ENCODE results near the gene IQGAP2.

Gene IQGAP2

DNA sequence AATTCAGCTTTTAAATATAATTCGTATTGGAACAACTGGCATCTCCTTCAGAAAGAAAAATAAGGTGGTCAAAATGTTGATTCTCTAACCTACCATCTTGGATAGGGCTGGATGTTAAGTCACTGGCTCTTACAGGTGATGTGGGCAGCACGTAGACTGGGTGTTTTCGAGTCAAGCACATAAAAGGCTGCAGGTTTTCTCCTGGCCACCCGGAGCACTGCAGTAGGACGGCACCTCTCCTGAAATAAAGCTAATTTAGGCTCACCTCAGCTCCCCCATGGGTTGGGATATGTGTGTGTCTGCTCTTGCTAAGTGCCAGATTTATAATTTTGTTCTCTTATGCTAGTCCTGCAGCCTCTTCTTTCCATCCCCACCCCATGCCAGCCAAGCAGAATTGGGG is 80.3 kb downstream of the IQGAP2 start:
- DNase-seq, result no peak

DNA sequence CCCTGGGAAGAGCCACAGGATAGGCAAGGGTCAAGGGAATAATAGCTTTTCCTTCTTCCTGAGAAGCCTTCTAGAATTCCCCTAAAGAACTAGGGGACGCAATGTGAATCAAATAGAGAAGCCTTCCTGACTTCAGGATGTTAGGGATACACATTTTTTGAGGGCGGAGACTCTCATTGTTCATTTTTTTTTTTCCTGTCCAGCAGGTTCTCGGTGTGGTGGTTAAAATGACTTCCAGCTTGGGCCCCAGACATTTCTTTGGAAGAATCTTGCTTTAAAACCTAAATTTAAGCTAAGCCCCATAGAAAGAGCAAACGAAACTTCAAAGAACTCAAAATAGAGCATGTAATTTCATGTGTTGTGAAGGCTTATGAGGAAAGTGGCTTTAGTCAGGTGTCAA is 80.8 kb downstream of the IQGAP2 start:
- no peak for DNase-seq

DNA sequence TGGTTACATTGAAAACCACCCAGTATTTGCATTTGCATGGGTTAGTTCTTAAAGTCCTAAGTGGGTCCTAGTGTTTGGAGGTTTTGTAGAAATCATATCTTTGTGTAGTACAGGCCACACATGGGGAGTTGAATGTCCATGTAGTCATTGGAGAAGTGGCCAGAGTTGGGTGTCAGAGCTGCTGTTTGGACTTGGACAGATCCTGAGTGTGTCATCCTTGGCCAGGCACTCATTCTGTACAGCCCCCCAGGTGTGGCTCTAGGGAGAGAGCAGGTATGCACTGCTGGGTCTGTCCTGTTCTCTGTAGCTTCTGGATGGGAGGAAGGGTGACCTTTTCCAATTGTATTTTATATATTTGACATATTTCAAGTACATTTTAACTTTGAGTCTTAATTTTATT is 82.4 kb downstream of the IQGAP2 start:
- no peak for DNase-seq

DNA sequence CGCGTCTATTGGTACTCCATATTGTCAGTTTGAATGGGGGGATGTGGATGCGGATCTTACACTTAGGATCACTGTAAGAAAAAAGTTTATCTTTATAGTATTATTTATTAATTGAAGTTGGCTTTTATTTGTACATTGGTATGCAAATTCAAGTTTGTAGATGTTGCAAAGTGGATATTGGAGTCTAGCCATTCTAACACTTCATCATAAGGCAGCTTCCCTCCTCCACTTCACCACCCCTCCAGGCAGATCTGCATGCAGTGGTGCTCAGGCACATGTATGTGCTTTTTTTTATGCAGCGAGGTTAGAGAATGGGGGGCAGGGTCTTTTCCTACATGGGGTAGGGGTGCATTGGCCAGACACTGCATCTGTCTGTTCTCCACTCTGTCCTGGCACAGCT is 84.3 kb downstream of the IQGAP2 start:
- no peak for DNase-seq

DNA sequence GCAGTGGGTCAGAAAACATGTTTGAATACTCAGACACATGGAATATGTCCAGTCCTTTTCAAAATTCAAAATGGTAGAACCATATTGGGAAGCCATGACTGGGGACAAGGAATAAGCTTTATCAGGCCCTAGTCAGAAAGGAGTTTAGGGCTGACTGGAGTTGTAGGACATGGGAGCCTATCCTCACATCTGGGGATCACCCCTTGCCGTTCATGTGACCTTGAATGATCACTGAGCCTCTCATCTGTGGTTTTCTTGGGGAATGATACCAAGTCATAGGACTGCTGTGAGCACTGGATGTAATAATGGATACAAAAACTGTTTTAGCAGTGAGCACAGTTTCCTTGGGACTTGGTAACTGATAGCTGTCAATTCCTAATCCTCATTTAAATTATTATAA is 84.7 kb downstream of the IQGAP2 start:
- DNase-seq, result no peak

DNA sequence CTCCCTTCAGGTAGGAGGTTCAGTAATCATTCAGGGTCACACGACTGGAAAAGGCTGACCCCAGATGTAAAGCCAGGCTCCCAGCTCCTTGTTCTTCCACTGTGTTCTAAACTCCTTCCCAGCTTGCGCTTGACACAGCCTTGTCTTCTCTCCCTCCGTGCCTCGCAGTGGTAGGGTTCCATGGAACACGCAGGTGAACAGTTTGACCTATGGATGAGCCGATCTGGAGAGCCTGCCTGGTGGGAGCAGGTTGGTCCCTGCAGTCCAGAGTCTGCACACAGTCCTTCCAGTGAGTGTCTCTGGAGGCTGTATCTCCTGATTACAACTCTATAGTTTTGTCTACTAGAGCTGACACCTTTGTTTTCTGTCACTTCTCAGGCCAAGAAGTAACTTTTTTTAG is 85.9 kb downstream of the IQGAP2 start:
- no peak for DNase-seq

DNA sequence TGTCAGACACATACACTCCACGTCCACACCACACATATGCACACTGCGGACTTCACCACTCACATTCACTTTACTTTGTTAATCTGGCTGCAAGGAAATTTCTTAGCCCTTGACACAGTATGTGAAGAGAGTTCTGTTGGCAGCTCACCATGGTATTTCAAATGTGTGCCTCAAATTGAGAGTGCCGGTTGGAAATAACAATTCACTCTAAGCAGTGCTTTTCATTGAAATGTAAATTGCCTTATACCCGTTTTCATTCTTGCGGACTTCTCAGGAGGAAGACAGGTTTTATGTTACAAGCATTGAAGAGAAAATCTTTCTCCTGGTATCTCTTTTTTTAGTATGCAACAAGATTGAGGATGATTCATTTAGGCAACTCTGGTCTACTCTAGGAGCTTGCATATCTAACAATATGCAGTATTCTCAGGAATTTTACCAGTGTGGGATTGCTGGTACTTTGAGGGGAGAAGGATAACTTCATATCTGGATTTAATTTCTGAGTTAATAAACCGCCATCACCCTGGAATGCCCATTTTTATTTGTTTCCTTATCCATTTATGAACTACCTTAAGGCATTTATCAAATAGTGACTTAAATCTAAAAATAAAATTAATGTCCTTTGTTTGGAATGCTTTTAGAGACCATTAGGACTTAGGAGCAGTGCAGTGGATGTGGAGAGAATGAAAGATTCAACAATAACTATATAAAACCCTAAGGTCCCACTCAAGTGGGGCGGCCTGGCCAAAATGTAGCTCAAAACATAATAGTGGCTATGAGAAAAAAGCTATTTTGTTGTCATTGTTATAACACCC is 87.0 kb downstream of the IQGAP2 start:
- DNase-seq, result no peak

DNA sequence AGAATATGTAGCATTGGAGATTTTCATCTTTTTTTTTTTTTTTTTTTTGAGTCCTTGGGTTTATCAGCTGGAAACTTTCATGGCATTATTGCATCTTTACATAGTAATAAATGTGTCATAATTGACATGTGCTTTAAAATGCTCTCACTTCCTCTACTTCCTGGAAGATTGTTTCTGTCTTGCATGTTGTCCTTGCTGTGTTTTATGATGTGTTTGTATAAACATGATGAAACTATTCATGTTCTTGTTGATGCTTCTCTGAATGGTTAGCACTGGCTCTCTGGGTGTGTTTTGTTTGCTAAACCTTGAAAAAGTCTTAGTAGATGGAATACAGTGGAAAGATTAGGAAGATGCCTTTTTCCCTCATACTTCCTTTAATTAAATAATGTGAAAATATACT is 87.9 kb downstream of the IQGAP2 start:
- DNase-seq, result no peak

DNA sequence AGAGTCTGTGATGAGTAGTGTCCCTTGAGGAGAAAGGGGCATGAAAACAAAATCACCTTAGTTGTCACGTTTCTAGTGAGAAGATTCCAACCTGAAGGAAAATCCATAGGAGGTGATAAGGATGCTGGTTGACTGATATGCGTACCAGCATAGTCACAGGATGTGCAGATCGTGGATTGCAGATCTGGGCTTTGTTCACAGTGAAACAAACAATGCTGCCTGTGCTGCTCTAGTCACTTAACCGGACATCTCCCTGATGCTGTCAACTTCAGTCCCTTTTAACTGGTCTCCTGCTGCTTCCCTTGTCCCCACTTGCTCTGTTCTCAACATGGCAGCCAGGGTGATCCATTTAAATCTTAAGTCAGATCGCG is 89.7 kb downstream of the IQGAP2 start:
- no peak for DNase-seq

DNA sequence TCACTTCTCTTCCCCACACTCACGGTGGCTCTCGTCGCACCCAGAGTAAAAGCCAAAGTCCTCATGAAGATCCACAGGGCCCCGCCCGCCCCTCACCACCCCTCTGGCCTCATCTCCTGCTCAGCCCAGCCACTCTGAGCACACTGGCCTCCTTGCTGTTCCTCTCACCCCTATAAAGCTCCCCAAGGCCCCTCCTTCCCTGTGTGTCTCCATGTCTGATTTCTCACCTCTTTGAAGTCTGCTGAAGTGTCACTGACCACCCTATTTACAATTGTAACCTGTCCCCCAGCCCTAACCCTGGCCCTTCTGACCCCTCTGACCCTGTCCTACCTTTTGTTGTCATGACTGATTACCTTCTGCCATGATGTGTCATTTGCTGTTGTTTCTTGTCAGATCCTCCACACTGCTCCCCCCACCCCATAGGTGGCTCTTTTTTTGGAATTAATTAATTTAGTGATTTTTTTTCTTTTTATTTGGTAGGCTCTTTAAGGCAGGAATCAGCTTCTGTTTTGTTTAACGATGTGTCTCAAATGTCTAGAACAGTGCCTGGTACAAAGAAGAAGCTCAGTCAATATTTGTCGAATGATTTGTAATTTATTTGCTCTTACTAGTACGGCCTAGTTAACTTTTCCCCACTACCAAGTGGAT is 90.2 kb downstream of the IQGAP2 start:
- no peak for DNase-seq

DNA sequence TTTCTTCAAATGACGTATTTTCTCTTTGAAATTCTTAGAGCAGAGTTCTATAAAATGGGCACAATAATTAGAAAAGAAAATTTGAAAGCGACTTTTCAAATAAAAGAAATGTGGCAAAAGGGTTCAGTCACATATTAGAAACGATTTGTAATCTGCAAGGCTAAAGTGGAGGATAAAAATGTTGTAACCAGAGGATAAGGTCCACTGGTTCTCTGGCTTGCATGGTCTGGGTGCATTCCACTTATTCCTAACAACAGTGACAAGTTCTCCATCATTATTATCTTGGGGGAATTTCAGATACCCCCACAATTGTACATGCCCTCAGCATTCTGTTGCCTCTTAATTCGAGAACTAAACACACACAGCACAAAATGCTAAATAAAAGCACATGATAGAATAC is 91.1 kb downstream of the IQGAP2 start:
- DNase-seq, result no peak

DNA sequence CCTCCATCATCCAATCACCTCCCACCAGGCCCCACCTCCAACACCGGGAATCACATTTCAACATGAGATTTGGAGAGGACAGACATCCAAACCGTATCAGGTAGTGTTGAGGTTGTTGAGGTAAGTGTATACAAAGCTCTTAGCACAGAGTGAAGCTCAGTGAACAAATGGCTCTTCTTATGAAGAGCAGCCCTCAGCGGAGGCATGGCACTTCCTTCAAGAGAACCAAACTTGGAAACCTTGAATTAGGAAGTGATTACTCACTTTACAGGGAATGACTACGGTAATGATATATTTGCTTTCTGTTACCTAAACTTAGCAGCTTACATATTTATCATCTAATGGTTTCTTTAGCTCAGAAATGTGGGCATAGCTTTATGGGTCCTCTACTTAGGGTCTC is 92.8 kb downstream of the IQGAP2 start:
- DNase-seq, result no peak

DNA sequence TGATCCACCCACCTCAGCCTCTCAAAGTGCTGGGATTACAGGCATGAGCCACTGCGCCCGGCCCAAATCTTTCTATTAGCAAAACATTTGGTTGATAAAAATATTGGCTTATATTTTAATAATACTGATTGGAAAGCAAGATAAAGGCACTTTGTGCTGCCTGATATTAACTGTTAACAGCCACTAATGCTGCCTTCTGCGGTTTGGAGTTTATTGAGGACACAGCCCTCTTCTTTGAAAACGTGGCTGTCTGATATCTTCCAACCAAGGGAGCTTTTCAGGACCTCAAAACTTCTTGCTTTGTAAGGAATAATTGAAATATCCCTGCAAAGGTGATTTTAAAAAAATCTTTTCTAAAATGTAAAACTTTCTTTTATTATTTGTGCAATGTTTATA is 94.0 kb downstream of the IQGAP2 start:
- no peak for DNase-seq

DNA sequence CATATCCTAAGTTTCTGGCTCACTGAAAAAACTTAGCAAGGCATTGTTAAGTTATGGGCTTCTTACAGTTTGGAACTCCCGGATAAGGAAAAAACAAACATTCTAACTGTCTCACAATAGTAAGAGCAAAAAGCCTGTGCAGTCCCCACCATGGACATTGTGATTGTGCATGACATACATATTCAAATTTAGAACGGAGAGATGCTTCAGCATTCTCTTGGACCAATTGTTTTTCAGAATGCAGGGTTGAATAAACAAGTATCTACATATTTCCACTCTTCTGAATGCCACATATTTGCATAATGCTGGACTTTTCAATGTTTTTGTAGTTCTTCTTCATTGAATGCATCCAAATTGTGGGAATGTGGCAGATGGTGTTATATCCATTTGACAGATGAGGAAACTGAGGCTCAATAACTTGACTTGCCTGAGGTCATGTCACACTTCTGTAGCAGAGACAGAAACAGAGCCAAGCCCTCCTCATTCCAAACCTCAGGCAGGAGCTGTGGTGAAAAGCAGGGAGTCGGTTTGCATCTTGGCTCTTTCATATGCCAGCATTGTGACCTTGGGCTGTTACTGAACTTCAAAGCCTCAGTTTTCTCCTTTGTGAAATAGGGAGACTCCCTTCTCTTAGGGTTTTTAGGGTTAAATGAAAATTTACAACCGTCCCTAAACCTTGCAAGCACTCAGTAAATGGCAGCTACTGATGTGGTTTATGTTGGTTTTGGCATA is 95.1 kb downstream of the IQGAP2 start:
- DNase-seq, result no peak

DNA sequence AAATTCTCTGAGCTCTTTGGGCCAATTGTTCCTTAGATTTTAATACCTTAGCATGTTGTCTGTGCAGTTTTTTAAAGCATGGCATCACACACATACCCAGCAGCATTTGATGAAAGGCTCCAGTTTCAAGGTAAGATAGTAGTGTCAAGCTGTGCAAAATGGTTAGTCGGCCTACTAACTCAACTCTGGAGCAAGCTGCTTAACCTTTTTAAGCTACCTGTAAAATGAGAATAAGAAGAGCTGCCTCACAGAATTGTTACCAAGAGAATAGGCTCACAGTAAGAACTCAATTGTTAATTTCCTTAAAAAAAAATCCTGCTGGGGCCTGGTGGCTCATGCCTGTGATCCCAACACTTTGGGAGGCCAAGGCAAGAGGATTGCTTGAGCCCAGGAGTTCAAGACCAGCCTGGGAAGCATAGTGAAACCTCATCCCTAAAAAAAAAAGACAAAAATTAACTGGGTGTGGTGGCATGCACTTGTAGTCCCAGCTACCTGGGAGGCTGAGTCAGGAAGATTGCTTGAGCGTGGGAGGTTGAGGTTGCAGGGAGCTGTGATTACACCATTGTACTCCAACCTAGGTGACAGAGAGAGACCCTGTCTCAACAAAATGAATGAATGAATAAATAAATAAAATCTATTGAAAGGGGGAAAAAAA is 96.5 kb downstream of the IQGAP2 start:
- no peak for DNase-seq

DNA sequence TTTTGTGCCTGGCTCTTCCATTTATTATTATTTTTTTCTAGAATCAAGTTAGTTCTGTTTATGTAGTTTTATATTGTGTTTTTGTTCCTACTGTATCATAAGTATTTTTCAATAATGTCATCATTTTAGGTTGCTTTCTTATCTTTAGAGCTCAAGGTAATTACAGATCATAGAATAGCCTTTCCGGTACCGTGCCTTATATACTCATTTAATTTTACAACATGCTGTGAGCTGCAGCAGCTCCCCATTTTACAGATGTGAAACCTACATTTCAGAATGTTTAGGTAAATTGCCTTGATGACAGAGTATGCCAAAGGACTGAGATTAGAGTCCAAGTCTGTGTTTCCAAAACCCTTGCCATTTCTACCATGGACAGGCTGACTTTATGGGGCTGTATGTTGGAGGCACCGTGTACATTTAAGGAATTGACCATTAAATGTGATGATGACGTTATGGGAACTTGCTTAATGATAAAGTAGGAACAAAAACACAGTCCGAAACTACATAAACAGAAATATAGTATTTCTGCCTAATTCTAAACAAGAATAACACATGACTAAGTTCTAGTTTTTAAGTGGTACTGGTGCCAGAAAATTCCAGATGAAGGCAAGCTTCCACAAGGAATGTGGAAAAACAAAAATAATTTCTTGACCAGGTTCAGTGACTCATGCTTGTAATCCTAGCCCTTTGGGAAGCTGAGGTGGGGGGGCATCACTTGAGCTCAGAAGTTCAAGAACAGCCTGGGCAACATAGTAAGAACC is 97.7 kb downstream of the IQGAP2 start:
- DNase-seq, result no peak

DNA sequence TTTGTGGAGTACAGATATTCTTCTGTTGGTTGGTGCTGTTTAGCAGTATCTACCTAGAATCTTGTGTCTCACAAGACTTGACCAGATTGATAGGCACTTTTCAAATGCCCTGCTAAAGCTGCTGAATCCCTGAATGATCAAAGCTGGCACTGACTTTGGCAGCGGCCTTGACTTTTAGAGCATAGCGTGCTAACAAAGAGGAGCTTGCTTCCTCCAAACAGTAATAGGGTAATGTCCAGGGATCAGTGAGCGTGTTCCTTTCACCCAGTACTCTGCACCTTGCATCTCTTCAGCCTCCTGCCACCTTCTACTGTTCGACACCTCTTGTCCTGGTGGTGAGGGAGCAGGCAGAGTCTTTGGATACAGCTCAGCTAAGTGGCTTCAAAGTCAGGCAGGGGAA is 100.8 kb downstream of the IQGAP2 start:
- DNase-seq, result no peak

DNA sequence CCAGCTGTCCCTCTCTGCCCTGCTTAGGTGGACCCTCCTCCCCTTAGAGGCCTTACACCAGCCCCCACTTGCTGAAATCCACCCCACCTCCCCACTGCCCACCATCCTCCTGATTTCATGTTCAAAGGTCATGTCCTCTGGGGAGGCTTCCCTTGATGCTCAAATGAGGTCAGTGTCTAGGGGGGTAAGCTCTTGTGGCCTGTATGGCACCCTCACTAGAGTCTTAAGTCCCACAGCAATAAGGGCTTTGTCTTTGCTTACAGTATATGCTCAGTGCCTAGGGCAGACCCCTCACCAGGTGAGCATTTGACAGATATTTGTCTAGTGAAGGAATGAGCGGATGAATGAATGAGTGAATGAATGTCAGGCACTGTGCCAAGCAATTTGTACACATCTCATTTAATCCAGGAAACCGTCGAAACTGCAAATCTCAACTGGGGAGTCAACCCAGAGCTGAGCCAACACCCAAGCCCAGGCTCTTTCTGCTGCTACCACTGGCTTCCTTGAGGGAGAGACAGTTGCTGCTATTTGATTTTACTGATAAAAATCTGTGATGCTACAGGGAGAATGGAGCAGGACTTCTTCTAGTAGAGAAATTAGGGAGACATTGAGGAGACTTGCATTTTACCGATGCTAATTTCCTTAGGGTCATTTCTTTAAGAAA is 101.9 kb downstream of the IQGAP2 start:
- no peak for DNase-seq

DNA sequence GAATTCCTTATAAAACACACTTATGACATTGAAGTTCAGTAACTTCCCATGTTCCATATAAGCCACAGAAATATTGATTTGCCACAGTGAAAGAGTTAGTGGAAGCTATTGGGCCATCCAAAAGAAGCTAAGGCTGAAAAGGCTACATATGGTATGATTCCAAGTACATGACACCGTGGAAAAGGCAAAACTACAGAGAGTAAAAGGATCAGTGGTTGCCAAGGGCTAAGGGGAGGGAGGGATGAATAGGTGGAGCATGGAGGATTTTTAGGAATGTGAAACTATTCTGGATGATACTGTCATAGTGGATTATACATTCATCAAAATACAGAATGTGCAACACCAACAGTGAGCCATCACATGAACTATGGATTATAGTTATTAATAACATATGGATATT is 110.4 kb downstream of the IQGAP2 start:
- DNase-seq, result no peak

DNA sequence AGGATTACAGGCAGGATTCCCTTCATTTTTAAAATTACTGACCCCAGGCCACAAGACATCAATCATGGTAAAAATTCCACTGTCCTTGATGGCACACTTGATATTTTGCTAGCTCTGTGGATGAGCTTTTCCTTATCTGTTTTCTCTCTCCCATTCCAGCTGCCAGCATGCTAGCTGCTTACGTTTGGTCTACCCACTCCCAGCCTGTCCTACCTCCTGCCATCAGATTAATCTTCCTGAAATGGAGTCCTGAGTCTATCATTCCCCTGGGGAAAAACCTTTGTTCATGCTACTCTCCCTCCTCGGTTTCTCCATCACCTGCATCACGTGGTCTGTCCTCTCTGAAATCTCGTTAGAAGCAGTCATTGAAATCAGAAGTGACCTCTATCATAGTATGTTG is 111.2 kb downstream of the IQGAP2 start:
- DNase-seq, result no peak

DNA sequence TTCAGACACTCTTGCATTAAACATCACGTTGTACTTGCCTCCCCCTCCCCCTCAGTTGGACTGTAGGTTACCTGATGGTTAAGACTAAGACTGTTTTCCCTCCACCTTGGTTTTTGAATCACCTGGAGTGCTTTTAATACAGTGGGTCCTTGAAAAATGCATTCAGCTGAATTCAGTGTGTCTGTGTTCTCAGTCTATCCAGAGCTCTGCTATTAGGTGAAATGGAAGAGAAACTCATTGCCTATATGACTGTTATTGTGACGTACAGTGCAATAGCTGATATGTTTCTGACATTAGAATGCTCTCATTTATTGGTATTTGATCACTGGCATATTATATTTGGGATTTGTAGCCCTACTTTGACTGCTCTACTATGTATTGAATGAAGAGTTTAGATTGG is 111.6 kb downstream of the IQGAP2 start:
- DNase-seq, result no peak

DNA sequence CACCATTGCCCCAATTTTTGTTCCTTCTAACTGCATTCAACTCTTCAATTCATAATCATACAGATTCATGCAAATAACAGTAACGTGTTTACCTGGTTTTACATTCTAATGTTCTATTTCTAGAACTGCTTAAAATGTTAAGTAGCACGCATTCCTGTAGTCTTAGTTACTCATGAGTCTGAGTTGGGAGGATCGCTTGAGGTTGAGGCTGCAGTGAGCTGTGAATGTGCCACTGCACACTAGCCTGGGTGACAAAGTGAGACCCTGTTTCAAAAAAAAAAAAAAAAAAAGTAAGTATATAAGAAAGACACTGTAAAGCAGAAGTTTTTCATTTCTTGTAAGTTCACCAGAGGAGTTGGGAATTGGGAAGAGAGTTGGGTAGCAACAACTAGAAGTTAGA is 114.2 kb downstream of the IQGAP2 start:
- no peak for DNase-seq
